Endothelial cell of umbilical vein (primary cell): Measurements from ENCODE around the gene PGAM5. TPM values are rescaled to one million over a fixed set of nuclear protein-coding genes. Genes with fewer than 3 reads are reported as not detected.

Experiments used
- BruUV-seq: library from RNA; stranded (reverse); fragments of 400-500 nt; replicated peaks from 2 replicates; lab custom pipeline; 2021; lab: Mats Ljungman, UMichigan
- CTCF ChIA-PET: fragments of 300-600, 350-600 bp; sonication (Branson Sonifier 250); formaldehyde crosslinking; loops from one replicate; lab custom pipeline; 2021; ENCODE audit warnings: antibody characterized with exemption, inconsistent platforms; lab: Charles Lee
- POLR2A ChIA-PET: fragments of 300-600, 350-600 bp; sonication (Branson Sonifier 250); formaldehyde crosslinking; loops from one replicate; lab custom pipeline; 2021; ENCODE audit warnings: antibody characterized with exemption, inconsistent platforms; lab: Charles Lee
- DNase-seq: peaks from one replicate; pipeline ENCODE4 v3.0.0-alpha.2; 2011; ENCODE audit warnings: low read depth, low spot score
- FAIRE-seq: peaks from 2 replicates; lab custom pipeline; 2011; peaks lifted over from hg19 to GRCh38; lab: Jason Lieb, UNC
- H2AFZ ChIP-seq: 2 replicates; pipeline ENCODE4 v1.6.0; 2012; ENCODE audit warnings: low read depth, low read length, control low read depth, inconsistent platforms
- H3K27ac ChIP-seq: 2 replicates; pipeline ENCODE4 v1.5.1; 2011; ENCODE audit warnings: low read depth, mild to moderate bottlenecking, control low read depth, low read length, moderate library complexity; ENCODE audit not compliant: insufficient read depth
- H3K27me3 ChIP-seq, 2 experiments: 2 replicates each; pipeline versions ENCODE4 v1.6.0 to v1.6.1; 2011; ENCODE audit warnings: low read length in 2 of 2, mixed read lengths in 1 of 2; ENCODE audit not compliant: control insufficient read depth in 2 of 2, insufficient read depth in 2 of 2
- H3K36me3 ChIP-seq, 2 experiments: 2 replicates in 1 of 2; 3 replicates in 1 of 2; pipeline ENCODE4 v1.5.1; 2011; ENCODE audit warnings: low read length in 2 of 2, mild to moderate bottlenecking in 1 of 2, moderate library complexity in 1 of 2; ENCODE audit not compliant: control insufficient read depth in 2 of 2, insufficient read depth in 2 of 2; ENCODE audit errors: extremely low read depth in 1 of 2
- H3K4me1 ChIP-seq: 3 replicates; pipeline ENCODE4 v1.5.1; 2011; ENCODE audit warnings: mild to moderate bottlenecking, low read length; ENCODE audit not compliant: control insufficient read depth, insufficient read depth; ENCODE audit errors: extremely low read depth
- H3K4me2 ChIP-seq: 2 replicates; pipeline ENCODE4 v1.6.1; 2011; ENCODE audit warnings: low read length, control low read depth, mixed read lengths; ENCODE audit not compliant: insufficient read depth
- H3K4me3 ChIP-seq, 3 experiments: fragments of 200-600 bp in 1 of 3; sonication (generic), shearing (Covaris generic) in 1 of 3; replicated peaks in 1 of 3; 2 replicates each; pipeline ENCODE4 v1.5.1; 2011 to 2016; ENCODE audit warnings: control low read depth in 3 of 3, low read length in 3 of 3, mild to moderate bottlenecking in 2 of 3, inconsistent platforms in 1 of 3, low read depth in 1 of 3, moderate library complexity in 1 of 3; ENCODE audit not compliant: insufficient read depth in 1 of 3
- H3K79me2 ChIP-seq: 2 replicates; pipeline ENCODE4 v1.6.0; 2012; ENCODE audit warnings: low read length, inconsistent platforms; ENCODE audit not compliant: control insufficient read depth, insufficient read depth
- H3K9ac ChIP-seq: replicated peaks from 2 replicates; pipeline ENCODE3; 2011; ENCODE audit warnings: low read length, control low read depth; ENCODE audit not compliant: insufficient read depth; ENCODE audit errors: extremely low read depth
- H3K9me1 ChIP-seq: replicated peaks from 3 replicates; pipeline ENCODE4 v1.6.0; 2011; ENCODE audit warnings: mild to moderate bottlenecking, low read length; ENCODE audit not compliant: control insufficient read depth, insufficient read depth; ENCODE audit errors: extremely low read depth
- H3K9me3 ChIP-seq: replicated peaks from 2 replicates; pipeline ENCODE4 v1.5.1; 2012; ENCODE audit warnings: low read length, inconsistent platforms; ENCODE audit not compliant: control insufficient read depth, insufficient read depth
- H4K20me1 ChIP-seq: replicated peaks from 2 replicates; pipeline ENCODE3; 2011; ENCODE audit warnings: mild to moderate bottlenecking, low read length; ENCODE audit not compliant: control insufficient read depth, insufficient read depth; ENCODE audit errors: extremely low read depth
- EZH2 ChIP-seq: IDR thresholded peaks from 2 replicates; pipeline ENCODE4 v1.6.1; 2012; ENCODE audit warnings: borderline replicate concordance, low read depth, mild to moderate bottlenecking, moderate library complexity, low read length, inconsistent platforms; ENCODE audit not compliant: severe bottlenecking
- FOS ChIP-seq: IDR thresholded peaks from 2 replicates; pipeline ENCODE4 v1.6.1; 2011; ENCODE audit warnings: mild to moderate bottlenecking, low read length, moderate library complexity, borderline replicate concordance; ENCODE audit not compliant: insufficient read depth
- JUN ChIP-seq: IDR thresholded peaks from 2 replicates; pipeline ENCODE4 v1.6.1; 2011; ENCODE audit warnings: borderline replicate concordance, low read depth; ENCODE audit not compliant: insufficient read length, insufficient read depth
- dilution Hi-C: fragments of 300-500 bp; cut with MboI; formaldehyde crosslinking; loops from one replicate; pipeline ENCODE4 v1.15.0; 2019; ENCODE audit warnings: low sequenced_read_pairs; ENCODE audit not compliant: extremely low pct_ligation_motif_present
- intact Hi-C: fragments of 100-400 bp; cut with micrococcal nuclease; formaldehyde crosslinking; loops from one replicate; pipeline ENCODE4 v1.10.0; 2022
- polyA plus RNA-seq, 4 experiments: library from polyadenylated mRNA; depleted of rRNA in 3 of 4; stranded (reverse) in 3 of 4; unstranded in 1 of 4; fragments of >200 nt; gene quantifications; 2 replicates each; pipeline versions ENCODE4 v1.2.1 to v1.2.3, GENCODE V29; 2011 to 2012; ENCODE audit warnings: missing spikeins in 1 of 4
- small RNA-seq: library from RNA; depleted of rRNA; stranded (forward); fragments of <200 nt; gene quantifications from one replicate; pipeline ENCODE3, GENCODE V24; 2012; ENCODE audit warnings: low replicate concordance, low read depth; ENCODE audit not compliant: insufficient read depth, insufficient read length
- total RNA-seq: library from RNA; stranded (reverse); gene quantifications from 2 replicates; pipeline ENCODE4 v1.2.3, GENCODE V29; 2021
- TF ChIP-seq, protein P1 (sequence below), 2 donors: IDR thresholded peaks; 1 replicate in 1 of 2; 2 replicates in 1 of 2; pipeline ENCODE4 v1.5.1; 2011; ENCODE audit warnings: low read length in 2 of 2, mild to moderate bottlenecking in 2 of 2, moderate library complexity in 2 of 2, control low read depth in 1 of 2, inconsistent platforms in 1 of 2, low read depth in 1 of 2; ENCODE audit not compliant: insufficient read depth in 1 of 2; ENCODE audit errors: extremely low read depth in 1 of 2
- TF ChIP-seq, protein P2 (sequence below): IDR thresholded peaks from 2 replicates; pipeline ENCODE4 v1.6.1; 2011; ENCODE audit not compliant: insufficient read depth, insufficient read length

The PGAM5 gene
- total and polyA plus RNA-seq, 2 donors (not counting 3 experiments of a cell fraction or from before 2014, with no cell fraction given), result 23.1 to 52.8 TPM

- TF ChIP-seq JUN (no peak), EZH2 (no peak), FOS (no peak)
- TF ChIP-seq, protein P1, sequence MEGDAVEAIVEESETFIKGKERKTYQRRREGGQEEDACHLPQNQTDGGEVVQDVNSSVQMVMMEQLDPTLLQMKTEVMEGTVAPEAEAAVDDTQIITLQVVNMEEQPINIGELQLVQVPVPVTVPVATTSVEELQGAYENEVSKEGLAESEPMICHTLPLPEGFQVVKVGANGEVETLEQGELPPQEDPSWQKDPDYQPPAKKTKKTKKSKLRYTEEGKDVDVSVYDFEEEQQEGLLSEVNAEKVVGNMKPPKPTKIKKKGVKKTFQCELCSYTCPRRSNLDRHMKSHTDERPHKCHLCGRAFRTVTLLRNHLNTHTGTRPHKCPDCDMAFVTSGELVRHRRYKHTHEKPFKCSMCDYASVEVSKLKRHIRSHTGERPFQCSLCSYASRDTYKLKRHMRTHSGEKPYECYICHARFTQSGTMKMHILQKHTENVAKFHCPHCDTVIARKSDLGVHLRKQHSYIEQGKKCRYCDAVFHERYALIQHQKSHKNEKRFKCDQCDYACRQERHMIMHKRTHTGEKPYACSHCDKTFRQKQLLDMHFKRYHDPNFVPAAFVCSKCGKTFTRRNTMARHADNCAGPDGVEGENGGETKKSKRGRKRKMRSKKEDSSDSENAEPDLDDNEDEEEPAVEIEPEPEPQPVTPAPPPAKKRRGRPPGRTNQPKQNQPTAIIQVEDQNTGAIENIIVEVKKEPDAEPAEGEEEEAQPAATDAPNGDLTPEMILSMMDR (IDR thresholded peaks at IDR 0.05; ENCODE audit: extremely low read depth in 1 of 2, insufficient read depth in 1 of 2, low read depth in 1 of 2, low read length in 2 of 2), result no peak
- TF ChIP-seq, protein P2, sequence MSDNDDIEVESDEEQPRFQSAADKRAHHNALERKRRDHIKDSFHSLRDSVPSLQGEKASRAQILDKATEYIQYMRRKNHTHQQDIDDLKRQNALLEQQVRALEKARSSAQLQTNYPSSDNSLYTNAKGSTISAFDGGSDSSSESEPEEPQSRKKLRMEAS, result no peak
- dilution Hi-C loops, result no loop called here
- Histone ChIP-seq H3K9ac (no peak overlapping the region), H3K9me1 (no peaks in the 10 kb centered on the region), H3K4me1 (peaks cover 10% of the 10 kb centered on the region), H3K27ac (no peak overlapping the region), H3K9me3 (no peaks in the 10 kb centered on the region), H3K79me2 (no peaks in the 10 kb centered on the region), H4K20me1 (no peaks in the 10 kb centered on the region), H2AFZ (no peak overlapping the region), H3K36me3 (peaks cover 21 to 33% of the 10 kb centered on the region in 2 experiments), H3K27me3 (no peaks in the 10 kb centered on the region), H3K4me3 (no peak overlapping the region), H3K4me2 (no peak overlapping the region)
- ChIA-PET POLR2A (no interaction called here), CTCF (no interaction called here)
- FAIRE-seq (no peak), DNase-seq (no peak)
- no TSS peak for BruUV-seq
- intact Hi-C loops, result no loop called here
Observed at GRCh38 chr12:132771126-132771838, 60.6 kb downstream of the PGAM5 start.

Small RNA genes lying within 50 kb of the gene (small RNA-seq; reads per million reads assigned to genes)
- not detected for gene RNA5SP379

Other genes with a start within 250 kb of the PGAM5 start
- 75.5 and 79.8 TPM in 2 replicates for gene FBRSL1, start 220.7 kb upstream of the PGAM5 start, total RNA-seq
- gene FBRSL1, start 220.7 kb upstream of the PGAM5 start, polyA plus RNA-seq, result 10.2 and 19.3 TPM in 2 replicates
- gene LRCOL1, start 100.3 kb upstream of the PGAM5 start, total RNA-seq, result 1.2 TPM in 1 of 2 replicates, not detected in the other
- gene LRCOL1, start 100.3 kb upstream of the PGAM5 start, polyA plus RNA-seq, result 1.1 and 1.5 TPM in 2 replicates
- gene P2RX2, start 92.1 kb upstream of the PGAM5 start, total RNA-seq, result not detected in 2 replicates
- not detected in 2 replicates for gene P2RX2, start 92.1 kb upstream of the PGAM5 start, polyA plus RNA-seq
- 73.7 and 82.7 TPM in 2 replicates for gene POLE, start 23.5 kb upstream of the PGAM5 start, total RNA-seq
- gene POLE, start 23.5 kb upstream of the PGAM5 start, polyA plus RNA-seq, result 22.9 and 27.5 TPM in 2 replicates
- gene PXMP2, start 23.3 kb upstream of the PGAM5 start, total RNA-seq, result 21.1 and 24.0 TPM in 2 replicates
- gene PXMP2, start 23.3 kb upstream of the PGAM5 start, polyA plus RNA-seq, result 31.5 and 32.8 TPM in 2 replicates
- gene ANKLE2, start 51.0 kb downstream of the PGAM5 start, total RNA-seq, result 96.2 and 112 TPM in 2 replicates
- gene ANKLE2, start 51.0 kb downstream of the PGAM5 start, polyA plus RNA-seq, result 72.9 and 75.8 TPM in 2 replicates
- gene GOLGA3, start 118.0 kb downstream of the PGAM5 start, total RNA-seq, result 83.4 and 86.0 TPM in 2 replicates
- gene GOLGA3, start 118.0 kb downstream of the PGAM5 start, polyA plus RNA-seq, result 15.9 and 18.4 TPM in 2 replicates
- 64.7 and 66.5 TPM in 2 replicates for gene CHFR, start 176.8 kb downstream of the PGAM5 start, total RNA-seq
- gene CHFR, start 176.8 kb downstream of the PGAM5 start, polyA plus RNA-seq, result 45.4 and 57.0 TPM in 2 replicates
- 11.0 and 11.3 TPM in 2 replicates for gene ZNF605, start 245.5 kb downstream of the PGAM5 start, total RNA-seq
- gene ZNF605, start 245.5 kb downstream of the PGAM5 start, polyA plus RNA-seq, result 2.4 TPM in 2 replicates